ENCODE data around the gene PCSK9.

GRCh38 chr1:55018395-55018794 is 21.0 kb upstream of the PCSK9 start:
- no peak for TF ChIP-seq CTCF (IDR thresholded peaks at IDR 0.05)
- no peak for TF ChIP-seq POLR2A (IDR thresholded peaks at IDR 0.05)

Data from thyroid gland (tissue), 4 donors.